Endothelial cell of umbilical vein (primary cell): ENCODE measurements around the gene GLRX5.

Experiments used
- CTCF ChIP-seq, 2 donors: IDR thresholded peaks; 1 replicate in 1 of 2; 2 replicates in 1 of 2; pipeline ENCODE4 v1.5.1; 2011; ENCODE audit warnings: low read length in 2 of 2, mild to moderate bottlenecking in 2 of 2, moderate library complexity in 2 of 2, control low read depth in 1 of 2, inconsistent platforms in 1 of 2, low read depth in 1 of 2; ENCODE audit not compliant: insufficient read depth in 1 of 2; ENCODE audit errors: extremely low read depth in 1 of 2
- EZH2 ChIP-seq: IDR thresholded peaks from 2 replicates; pipeline ENCODE4 v1.6.1; 2012; ENCODE audit warnings: borderline replicate concordance, low read depth, mild to moderate bottlenecking, moderate library complexity, low read length, inconsistent platforms; ENCODE audit not compliant: severe bottlenecking
- FOS ChIP-seq: IDR thresholded peaks from 2 replicates; pipeline ENCODE4 v1.6.1; 2011; ENCODE audit warnings: mild to moderate bottlenecking, low read length, moderate library complexity, borderline replicate concordance; ENCODE audit not compliant: insufficient read depth
- JUN ChIP-seq: IDR thresholded peaks from 2 replicates; pipeline ENCODE4 v1.6.1; 2011; ENCODE audit warnings: borderline replicate concordance, low read depth; ENCODE audit not compliant: insufficient read length, insufficient read depth
- MAX ChIP-seq: IDR thresholded peaks from 2 replicates; pipeline ENCODE4 v1.6.1; 2011; ENCODE audit not compliant: insufficient read depth, insufficient read length
- MYC ChIP-seq: IDR thresholded peaks from one replicate; pipeline ENCODE4 v1.6.1; 2011; ENCODE audit warnings: mild to moderate bottlenecking, low read depth, low read length
- POLR2A ChIP-seq: IDR thresholded peaks from 2 replicates; pipeline ENCODE4 v1.6.1; 2012; ENCODE audit warnings: low read depth, mild to moderate bottlenecking, control low read depth, low read length
- POLR2AphosphoS5 ChIP-seq: IDR thresholded peaks from 2 replicates; pipeline ENCODE4 v1.6.1; 2012; ENCODE audit warnings: low read depth, mild to moderate bottlenecking, control low read depth, low read length, moderate library complexity; ENCODE audit not compliant: insufficient read depth

GRCh38 chr14:95551435-95551834, 16.6 kb downstream of the GLRX5 start:
- no peak for TF ChIP-seq CTCF (IDR thresholded peaks at IDR 0.05; ENCODE audit: extremely low read depth in 1 of 2, insufficient read depth in 1 of 2, low read depth in 1 of 2, low read length in 2 of 2)
- no peak for TF ChIP-seq POLR2A
- TF ChIP-seq EZH2: no peak
- TF ChIP-seq POLR2AphosphoS5: no peak
- TF ChIP-seq MAX: no peak
- no peak for TF ChIP-seq JUN
- no peak for TF ChIP-seq FOS
- no peak for TF ChIP-seq MYC
